HEK293 (cell line): ENCODE measurements around the gene RETREG3.

Experiments used
- CTCF ChIP-seq: fragments of 450-650 bp; formaldehyde crosslinking; IDR thresholded peaks from 2 replicates; pipeline ENCODE4 v1.5.1; 2016; ENCODE audit warnings: missing biosample characterization, missing genetic modification characterization
- GLIS2 ChIP-seq: fragments of 450-650 bp; formaldehyde crosslinking; IDR thresholded peaks from 2 replicates; pipeline ENCODE4 v1.5.1; 2016; ENCODE audit warnings: missing biosample characterization, missing genetic modification characterization
- KLF1 ChIP-seq: fragments of 450-650 bp; formaldehyde crosslinking; IDR thresholded peaks from 2 replicates; pipeline ENCODE4 v1.5.1; 2016; ENCODE audit warnings: missing biosample characterization, missing genetic modification characterization
- KLF10 ChIP-seq: fragments of 450-650 bp; IDR thresholded peaks from 2 replicates; pipeline ENCODE4 v1.5.1; 2018; ENCODE audit warnings: missing biosample characterization, mild to moderate bottlenecking, missing genetic modification characterization
- SCRT2 ChIP-seq: fragments of 450-650 bp; formaldehyde crosslinking; IDR thresholded peaks from 2 replicates; pipeline ENCODE4 v1.5.1; 2016; ENCODE audit warnings: missing biosample characterization, missing genetic modification characterization
- SP7 ChIP-seq: fragments of 450-650 bp; formaldehyde crosslinking; IDR thresholded peaks from 2 replicates; pipeline ENCODE4 v1.5.1; 2016; ENCODE audit warnings: missing biosample characterization, missing genetic modification characterization
- TCF7L2 ChIP-seq: IDR thresholded peaks from 2 replicates; pipeline ENCODE4 v1.6.1; 2011; ENCODE audit warnings: low read depth, mild to moderate bottlenecking, inconsistent platforms, low read length, moderate library complexity, borderline replicate concordance
- YY1 ChIP-seq: fragments of 450-650 bp; formaldehyde crosslinking; IDR thresholded peaks from 2 replicates; pipeline ENCODE4 v1.5.1; 2018; ENCODE audit warnings: missing biosample characterization, missing genetic modification characterization
- ZBTB17 ChIP-seq: fragments of 450-650 bp; formaldehyde crosslinking; IDR thresholded peaks from 2 replicates; pipeline ENCODE4 v1.5.1; 2016; ENCODE audit warnings: missing biosample characterization, missing genetic modification characterization
- ZBTB20 ChIP-seq: fragments of 450-650 bp; formaldehyde crosslinking; IDR thresholded peaks from 2 replicates; pipeline ENCODE4 v1.5.1; 2016; ENCODE audit warnings: missing biosample characterization, missing genetic modification characterization
- ZBTB48 ChIP-seq: fragments of 450-650 bp; formaldehyde crosslinking; IDR thresholded peaks from 2 replicates; pipeline ENCODE4 v1.5.1; 2016; ENCODE audit warnings: missing biosample characterization, missing genetic modification characterization
- ZBTB7A ChIP-seq: fragments of 450-650 bp; formaldehyde crosslinking; IDR thresholded peaks from 2 replicates; pipeline ENCODE4 v1.5.1; 2016; ENCODE audit warnings: low read depth, missing biosample characterization, missing genetic modification characterization
- ZFHX2 ChIP-seq: fragments of 450-650 bp; formaldehyde crosslinking; conservative IDR thresholded peaks from 2 replicates; pipeline ENCODE4 v1.5.1; 2016; ENCODE audit warnings: missing biosample characterization, missing genetic modification characterization
- ZIC2 ChIP-seq: fragments of 450-650 bp; formaldehyde crosslinking; IDR thresholded peaks from 2 replicates; pipeline ENCODE4 v1.5.1; 2016; ENCODE audit warnings: missing biosample characterization, missing genetic modification characterization
- ZNF174 ChIP-seq: fragments of 450-650 bp; formaldehyde crosslinking; IDR thresholded peaks from 2 replicates; pipeline ENCODE4 v1.5.0; 2017; ENCODE audit warnings: missing biosample characterization, mild to moderate bottlenecking, missing genetic modification characterization
- ZNF223 ChIP-seq: fragments of 450-650 bp; formaldehyde crosslinking; IDR thresholded peaks from 2 replicates; pipeline ENCODE4 v1.5.1; 2016; ENCODE audit warnings: missing biosample characterization, missing genetic modification characterization
- ZNF311 ChIP-seq: fragments of 450-650 bp; formaldehyde crosslinking; IDR thresholded peaks from 2 replicates; pipeline ENCODE4 v1.5.1; 2017; ENCODE audit warnings: missing biosample characterization, missing genetic modification characterization, borderline replicate concordance
- ZNF391 ChIP-seq: fragments of 450-650 bp; formaldehyde crosslinking; IDR thresholded peaks from 2 replicates; pipeline ENCODE4 v1.5.1; 2016; ENCODE audit warnings: low read depth, missing biosample characterization, missing genetic modification characterization, borderline replicate concordance
- ZNF626 ChIP-seq: fragments of 450-650 bp; sonication (Bioruptor Pico); formaldehyde crosslinking; IDR thresholded peaks from 2 replicates; pipeline ENCODE4 v1.5.1; 2018; ENCODE audit warnings: missing biosample characterization, missing genetic modification characterization, inconsistent platforms
- ZNF629 ChIP-seq: fragments of 450-650 bp; formaldehyde crosslinking; IDR thresholded peaks from 2 replicates; pipeline ENCODE4 v1.5.1; 2017; ENCODE audit warnings: missing biosample characterization, missing genetic modification characterization
- ZNF768 ChIP-seq: fragments of 450-650 bp; formaldehyde crosslinking; IDR thresholded peaks from 2 replicates; pipeline ENCODE4 v1.5.1; 2018; ENCODE audit warnings: missing biosample characterization, mild to moderate bottlenecking, missing genetic modification characterization
- ZNF792 ChIP-seq: fragments of 450-650 bp; formaldehyde crosslinking; IDR thresholded peaks from 2 replicates; pipeline ENCODE4 v1.5.1; 2016; ENCODE audit warnings: missing biosample characterization, missing genetic modification characterization
- TF ChIP-seq, protein P1 (sequence below): fragments of 450-650 bp; formaldehyde crosslinking; IDR thresholded peaks from 2 replicates; pipeline ENCODE4 v1.5.1; 2016; ENCODE audit warnings: missing biosample characterization, missing genetic modification characterization, borderline replicate concordance
- TF ChIP-seq, protein P2 (sequence below): fragments of 450-650 bp; formaldehyde crosslinking; IDR thresholded peaks from 2 replicates; pipeline ENCODE4 v1.5.1; 2016; ENCODE audit warnings: missing biosample characterization, missing genetic modification characterization
- TF ChIP-seq, protein P3 (sequence below): fragments of 450-650 bp; formaldehyde crosslinking; IDR thresholded peaks from 2 replicates; pipeline ENCODE4 v1.5.1; 2016; ENCODE audit warnings: missing biosample characterization, missing genetic modification characterization
- TF ChIP-seq, protein P4 (sequence below): fragments of 450-650 bp; IDR thresholded peaks from 2 replicates; pipeline ENCODE4 v1.5.1; 2018; ENCODE audit warnings: missing biosample characterization, mild to moderate bottlenecking, missing genetic modification characterization

The RETREG3 gene

GRCh38 chr17:42566883-42567573 lies 42.1 kb downstream of the RETREG3 start, which contains the start of gene MLX (continued):
- TF ChIP-seq ZFHX2, result peak; percentile 80
- peak; percentile 68 for TF ChIP-seq ZBTB20 (tag by site-specific recombination)
- TF ChIP-seq ZNF223 (tag by site-specific recombination), result 0 out of 2 replicates have a peak, but pooled peaks have one; percentile 29
- TF ChIP-seq SP7 (tag by site-specific recombination), result peak; percentile 75
- peak; percentile 82 for TF ChIP-seq ZBTB48 (tag by site-specific recombination)
- TF ChIP-seq ZNF311, result no peak
- TF ChIP-seq KLF1 (tag by site-specific recombination), result peak; percentile 90
- TF ChIP-seq ZBTB7A, result peak; percentile 73
- peak; percentile 86 for TF ChIP-seq CTCF (tag by site-specific recombination)
- TF ChIP-seq ZNF629 (tag by site-specific recombination), result peak; percentile 63
- no peak for TF ChIP-seq ZNF768 (tag by site-specific recombination)
- no peak; the same call in 1 of the 2 replicates for TF ChIP-seq SCRT2 (tag by site-specific recombination)
- peak; percentile 37 for TF ChIP-seq YY1
- no peak for TF ChIP-seq ZNF626 (tag by site-specific recombination)
- 0 out of 2 replicates have a peak, but pooled peaks have one; percentile 43 for TF ChIP-seq ZNF391
- TF ChIP-seq, protein P1, sequence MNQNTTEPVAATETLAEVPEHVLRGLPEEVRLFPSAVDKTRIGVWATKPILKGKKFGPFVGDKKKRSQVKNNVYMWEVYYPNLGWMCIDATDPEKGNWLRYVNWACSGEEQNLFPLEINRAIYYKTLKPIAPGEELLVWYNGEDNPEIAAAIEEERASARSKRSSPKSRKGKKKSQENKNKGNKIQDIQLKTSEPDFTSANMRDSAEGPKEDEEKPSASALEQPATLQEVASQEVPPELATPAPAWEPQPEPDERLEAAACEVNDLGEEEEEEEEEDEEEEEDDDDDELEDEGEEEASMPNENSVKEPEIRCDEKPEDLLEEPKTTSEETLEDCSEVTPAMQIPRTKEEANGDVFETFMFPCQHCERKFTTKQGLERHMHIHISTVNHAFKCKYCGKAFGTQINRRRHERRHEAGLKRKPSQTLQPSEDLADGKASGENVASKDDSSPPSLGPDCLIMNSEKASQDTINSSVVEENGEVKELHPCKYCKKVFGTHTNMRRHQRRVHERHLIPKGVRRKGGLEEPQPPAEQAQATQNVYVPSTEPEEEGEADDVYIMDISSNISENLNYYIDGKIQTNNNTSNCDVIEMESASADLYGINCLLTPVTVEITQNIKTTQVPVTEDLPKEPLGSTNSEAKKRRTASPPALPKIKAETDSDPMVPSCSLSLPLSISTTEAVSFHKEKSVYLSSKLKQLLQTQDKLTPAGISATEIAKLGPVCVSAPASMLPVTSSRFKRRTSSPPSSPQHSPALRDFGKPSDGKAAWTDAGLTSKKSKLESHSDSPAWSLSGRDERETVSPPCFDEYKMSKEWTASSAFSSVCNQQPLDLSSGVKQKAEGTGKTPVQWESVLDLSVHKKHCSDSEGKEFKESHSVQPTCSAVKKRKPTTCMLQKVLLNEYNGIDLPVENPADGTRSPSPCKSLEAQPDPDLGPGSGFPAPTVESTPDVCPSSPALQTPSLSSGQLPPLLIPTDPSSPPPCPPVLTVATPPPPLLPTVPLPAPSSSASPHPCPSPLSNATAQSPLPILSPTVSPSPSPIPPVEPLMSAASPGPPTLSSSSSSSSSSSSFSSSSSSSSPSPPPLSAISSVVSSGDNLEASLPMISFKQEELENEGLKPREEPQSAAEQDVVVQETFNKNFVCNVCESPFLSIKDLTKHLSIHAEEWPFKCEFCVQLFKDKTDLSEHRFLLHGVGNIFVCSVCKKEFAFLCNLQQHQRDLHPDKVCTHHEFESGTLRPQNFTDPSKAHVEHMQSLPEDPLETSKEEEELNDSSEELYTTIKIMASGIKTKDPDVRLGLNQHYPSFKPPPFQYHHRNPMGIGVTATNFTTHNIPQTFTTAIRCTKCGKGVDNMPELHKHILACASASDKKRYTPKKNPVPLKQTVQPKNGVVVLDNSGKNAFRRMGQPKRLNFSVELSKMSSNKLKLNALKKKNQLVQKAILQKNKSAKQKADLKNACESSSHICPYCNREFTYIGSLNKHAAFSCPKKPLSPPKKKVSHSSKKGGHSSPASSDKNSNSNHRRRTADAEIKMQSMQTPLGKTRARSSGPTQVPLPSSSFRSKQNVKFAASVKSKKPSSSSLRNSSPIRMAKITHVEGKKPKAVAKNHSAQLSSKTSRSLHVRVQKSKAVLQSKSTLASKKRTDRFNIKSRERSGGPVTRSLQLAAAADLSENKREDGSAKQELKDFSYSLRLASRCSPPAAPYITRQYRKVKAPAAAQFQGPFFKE (tag by site-specific recombination), result peak; percentile 95; the same call in 1 of the 2 replicates
- TF ChIP-seq, protein P2, sequence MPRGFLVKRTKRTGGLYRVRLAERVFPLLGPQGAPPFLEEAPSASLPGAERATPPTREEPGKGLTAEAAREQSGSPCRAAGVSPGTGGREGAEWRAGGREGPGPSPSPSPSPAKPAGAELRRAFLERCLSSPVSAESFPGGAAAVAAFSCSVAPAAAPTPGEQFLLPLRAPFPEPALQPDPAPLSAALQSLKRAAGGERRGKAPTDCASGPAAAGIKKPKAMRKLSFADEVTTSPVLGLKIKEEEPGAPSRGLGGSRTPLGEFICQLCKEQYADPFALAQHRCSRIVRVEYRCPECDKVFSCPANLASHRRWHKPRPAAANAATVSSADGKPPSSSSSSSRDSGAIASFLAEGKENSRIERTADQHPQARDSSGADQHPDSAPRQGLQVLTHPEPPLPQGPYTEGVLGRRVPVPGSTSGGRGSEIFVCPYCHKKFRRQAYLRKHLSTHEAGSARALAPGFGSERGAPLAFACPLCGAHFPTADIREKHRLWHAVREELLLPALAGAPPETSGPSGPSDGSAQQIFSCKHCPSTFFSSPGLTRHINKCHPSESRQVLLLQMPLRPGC (tag by site-specific recombination), result peak; percentile 38; the same call in 1 of the 2 replicates
- TF ChIP-seq GLIS2 (tag by site-specific recombination), result peak; percentile 93
- TF ChIP-seq ZBTB17 (tag by site-specific recombination), result peak; percentile 4; the same call in 1 of the 2 replicates
- no peak for TF ChIP-seq ZNF174
- no peak for TF ChIP-seq ZNF792
- TF ChIP-seq KLF10, result 0 out of 2 replicates have a peak, but pooled peaks have one; percentile 39
- TF ChIP-seq ZIC2 (tag by site-specific recombination), result peak; percentile 91
- TF ChIP-seq, protein P3, sequence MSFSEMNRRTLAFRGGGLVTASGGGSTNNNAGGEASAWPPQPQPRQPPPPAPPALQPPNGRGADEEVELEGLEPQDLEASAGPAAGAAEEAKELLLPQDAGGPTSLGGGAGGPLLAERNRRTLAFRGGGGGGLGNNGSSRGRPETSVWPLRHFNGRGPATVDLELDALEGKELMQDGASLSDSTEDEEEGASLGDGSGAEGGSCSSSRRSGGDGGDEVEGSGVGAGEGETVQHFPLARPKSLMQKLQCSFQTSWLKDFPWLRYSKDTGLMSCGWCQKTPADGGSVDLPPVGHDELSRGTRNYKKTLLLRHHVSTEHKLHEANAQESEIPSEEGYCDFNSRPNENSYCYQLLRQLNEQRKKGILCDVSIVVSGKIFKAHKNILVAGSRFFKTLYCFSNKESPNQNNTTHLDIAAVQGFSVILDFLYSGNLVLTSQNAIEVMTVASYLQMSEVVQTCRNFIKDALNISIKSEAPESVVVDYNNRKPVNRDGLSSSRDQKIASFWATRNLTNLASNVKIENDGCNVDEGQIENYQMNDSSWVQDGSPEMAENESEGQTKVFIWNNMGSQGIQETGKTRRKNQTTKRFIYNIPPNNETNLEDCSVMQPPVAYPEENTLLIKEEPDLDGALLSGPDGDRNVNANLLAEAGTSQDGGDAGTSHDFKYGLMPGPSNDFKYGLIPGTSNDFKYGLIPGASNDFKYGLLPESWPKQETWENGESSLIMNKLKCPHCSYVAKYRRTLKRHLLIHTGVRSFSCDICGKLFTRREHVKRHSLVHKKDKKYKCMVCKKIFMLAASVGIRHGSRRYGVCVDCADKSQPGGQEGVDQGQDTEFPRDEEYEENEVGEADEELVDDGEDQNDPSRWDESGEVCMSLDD, result peak; percentile 53; the same call in 1 of the 2 replicates
- no peak for TF ChIP-seq TCF7L2
- TF ChIP-seq, protein P4, sequence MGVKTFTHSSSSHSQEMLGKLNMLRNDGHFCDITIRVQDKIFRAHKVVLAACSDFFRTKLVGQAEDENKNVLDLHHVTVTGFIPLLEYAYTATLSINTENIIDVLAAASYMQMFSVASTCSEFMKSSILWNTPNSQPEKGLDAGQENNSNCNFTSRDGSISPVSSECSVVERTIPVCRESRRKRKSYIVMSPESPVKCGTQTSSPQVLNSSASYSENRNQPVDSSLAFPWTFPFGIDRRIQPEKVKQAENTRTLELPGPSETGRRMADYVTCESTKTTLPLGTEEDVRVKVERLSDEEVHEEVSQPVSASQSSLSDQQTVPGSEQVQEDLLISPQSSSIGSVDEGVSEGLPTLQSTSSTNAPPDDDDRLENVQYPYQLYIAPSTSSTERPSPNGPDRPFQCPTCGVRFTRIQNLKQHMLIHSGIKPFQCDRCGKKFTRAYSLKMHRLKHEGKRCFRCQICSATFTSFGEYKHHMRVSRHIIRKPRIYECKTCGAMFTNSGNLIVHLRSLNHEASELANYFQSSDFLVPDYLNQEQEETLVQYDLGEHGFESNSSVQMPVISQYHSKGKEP (tag by site-specific recombination), result 0 out of 2 replicates have a peak, but pooled peaks have one; percentile 17
